Kidney (tissue), 22 donors: Measurements from ENCODE around the gene ZNF32. TPM values are rescaled to one million over a fixed set of nuclear protein-coding genes. Genes with fewer than 3 reads are reported as not detected.

Experiments
- DNase-seq, 5 donors: peaks; one replicate each; pipeline ENCODE4 v3.0.0-alpha.2; 2013 to 2020
- FAIRE-seq: peaks from 2 replicates; lab custom pipeline; 2012; peaks lifted over from hg19 to GRCh38; lab: Jason Lieb, UNC
- H3K27ac ChIP-seq, 2 donors: one replicate each; pipeline ENCODE4 v1.7.0; 2013; ENCODE audit warnings: low read depth in 2 of 2, low read length in 2 of 2, inconsistent platforms in 1 of 2
- H3K27me3 ChIP-seq: one replicate; pipeline ENCODE4 v1.7.1; 2013; ENCODE audit warnings: low read length, inconsistent platforms; ENCODE audit not compliant: control insufficient read depth, insufficient read depth
- H3K36me3 ChIP-seq, 3 donors: one replicate each; pipeline versions ENCODE4 v1.7.0 to v1.7.1; 2013; ENCODE audit warnings: low read length in 3 of 3, control low read depth in 1 of 3, inconsistent platforms in 1 of 3; ENCODE audit not compliant: insufficient read depth in 3 of 3, control insufficient read depth in 2 of 3
- H3K4me1 ChIP-seq, 3 donors: one replicate each; pipeline versions ENCODE4 v1.7.0 to v1.7.1; 2013; ENCODE audit warnings: low read length in 3 of 3, inconsistent platforms in 1 of 3, low read depth in 1 of 3; ENCODE audit not compliant: control insufficient read depth in 2 of 3, insufficient read depth in 2 of 3
- H3K4me3 ChIP-seq, 3 donors: one replicate each; pipeline versions ENCODE4 v1.7.0 to v1.8.1; 2013; ENCODE audit warnings: low read length in 3 of 3, control low read depth in 1 of 3, inconsistent platforms in 1 of 3
- H3K9ac ChIP-seq, 3 donors: one replicate each; pipeline versions ENCODE4 v1.7.0 to v1.7.1; 2013; ENCODE audit warnings: low read length in 3 of 3, control low read depth in 1 of 3, inconsistent platforms in 1 of 3
- H3K9me3 ChIP-seq, 3 donors: one replicate each; pipeline versions ENCODE4 v1.7.0 to v1.7.1; 2013; ENCODE audit warnings: low read length in 3 of 3, control low read depth in 1 of 3, inconsistent platforms in 1 of 3; ENCODE audit not compliant: control insufficient read depth in 2 of 3, insufficient read depth in 1 of 3
- intact Hi-C: fragments of 100-400 bp; cut with DNase I; formaldehyde crosslinking; loops from one replicate; pipeline ENCODE4 v1.11.1; 2022
- long read RNA-seq, 10 donors: library from polyadenylated mRNA in 1 of 10; unstranded in 1 of 10; transcript quantifications; one replicate each; pipeline ENCODE4 v2.0.0 and lab custom pipeline, GENCODE V29; 2021 to 2026
- polyA plus RNA-seq: library from polyadenylated mRNA; stranded (reverse); fragments of 350-450 nt; fragmentation: Illumina TruSeq; extraction: RNeasy Lipid Tissue Mini Kit (QIAGEN cat#74804); gene quantifications from one replicate; pipeline ENCODE4 v1.2.3, GENCODE V29; 2014; ENCODE audit warnings: low read depth, low replicate concordance; ENCODE audit not compliant: insufficient read depth
- total RNA-seq: library from RNA; stranded (reverse); fragmentation: NEBNext Ultra II Directional; extraction: Animal tissue kit (Norgen Biotek cat#: 25700); gene quantifications from one replicate; pipeline ENCODE4 v1.2.1, GENCODE V29; 2021
- TF ChIP-seq, protein P1 (sequence below): IDR thresholded peaks from 3 replicates; pipeline ENCODE4 v1.5.1; 2012; ENCODE audit warnings: mild to moderate bottlenecking, moderate library complexity, borderline replicate concordance; ENCODE audit not compliant: insufficient read depth; ENCODE audit errors: extremely low read depth
- donor health status: control.
- donor health status: control.
- donor health status: control.
- donor health status: control.
- donor health status: control.
- donor health status: DM: yes; HTN: yes; CAD: no.
- donor health status: Normal renal cell carcinoma (clear cell type).

Gene ZNF32
- 35.0 TPM for total RNA-seq
- polyA plus RNA-seq = 73.7 TPM
- long read RNA-seq, donor 1, transcript ZNF32-201 (3 exons, 1,137 nt) = major isoform, 13 of 26 reads
- long read RNA-seq, donor 1, partial matches to known transcripts = 10 of 26 reads
- long read RNA-seq, donor 1, other reads (novel, unspliced or antisense) = 0 of 26 reads
- long read RNA-seq, donor 2, transcript ZNF32-201 (3 exons, 1,137 nt) = major isoform, 13 of 14 reads
- long read RNA-seq, donor 2, partial matches to known transcripts = 0 of 14 reads
- long read RNA-seq, donor 2, other reads (novel, unspliced or antisense) = 0 of 14 reads
- long read RNA-seq, donor 3, transcript ZNF32-201 (3 exons, 1,137 nt) = major isoform, 15 of 20 reads
- long read RNA-seq, donor 3, transcript ZNF32-202 (3 exons, 1,201 nt) = minor isoform, 5 of 20 reads
- long read RNA-seq, donor 3, partial matches to known transcripts = 0 of 20 reads
- long read RNA-seq, donor 3, other reads (novel, unspliced or antisense) = 0 of 20 reads
- long read RNA-seq, donor 4, transcript ZNF32-201 (3 exons, 1,137 nt) = major isoform, 14 of 17 reads
- long read RNA-seq, donor 4, partial matches to known transcripts = 0 of 17 reads
- long read RNA-seq, donor 4, other reads (novel, unspliced or antisense) = 0 of 17 reads
- long read RNA-seq, donor 5, partial matches to known transcripts = 0 of 2 reads
- long read RNA-seq, donor 5, other reads (novel, unspliced or antisense) = 0 of 2 reads
- long read RNA-seq, donor 6, transcript ZNF32-201 (3 exons, 1,137 nt) = major isoform, 44 of 65 reads
- long read RNA-seq, donor 6, partial matches to known transcripts = 7 of 65 reads
- long read RNA-seq, donor 6, other reads (novel, unspliced or antisense) = 9 of 65 reads
- long read RNA-seq, donor 7, transcript ZNF32-201 (3 exons, 1,137 nt) = major isoform, 8 of 16 reads
- long read RNA-seq, donor 7, partial matches to known transcripts = 3 of 16 reads
- long read RNA-seq, donor 7, other reads (novel, unspliced or antisense) = 5 of 16 reads
- long read RNA-seq, donor 8, transcript ZNF32-201 (3 exons, 1,137 nt) = major isoform, 21 of 27 reads
- long read RNA-seq, donor 8, partial matches to known transcripts = 0 of 27 reads
- long read RNA-seq, donor 8, other reads (novel, unspliced or antisense) = 5 of 27 reads
- long read RNA-seq, donor 9, transcript ZNF32-201 (3 exons, 1,137 nt) = major isoform, 8 of 11 reads
- long read RNA-seq, donor 9, partial matches to known transcripts = 0 of 11 reads
- long read RNA-seq, donor 9, other reads (novel, unspliced or antisense) = 0 of 11 reads
- long read RNA-seq, donor 10, transcript ZNF32-201 (3 exons, 1,137 nt) = major isoform, 22 of 24 reads
- long read RNA-seq, donor 10, partial matches to known transcripts = 0 of 24 reads
- long read RNA-seq, donor 10, other reads (novel, unspliced or antisense) = 0 of 24 reads

- TF ChIP-seq, protein P1, sequence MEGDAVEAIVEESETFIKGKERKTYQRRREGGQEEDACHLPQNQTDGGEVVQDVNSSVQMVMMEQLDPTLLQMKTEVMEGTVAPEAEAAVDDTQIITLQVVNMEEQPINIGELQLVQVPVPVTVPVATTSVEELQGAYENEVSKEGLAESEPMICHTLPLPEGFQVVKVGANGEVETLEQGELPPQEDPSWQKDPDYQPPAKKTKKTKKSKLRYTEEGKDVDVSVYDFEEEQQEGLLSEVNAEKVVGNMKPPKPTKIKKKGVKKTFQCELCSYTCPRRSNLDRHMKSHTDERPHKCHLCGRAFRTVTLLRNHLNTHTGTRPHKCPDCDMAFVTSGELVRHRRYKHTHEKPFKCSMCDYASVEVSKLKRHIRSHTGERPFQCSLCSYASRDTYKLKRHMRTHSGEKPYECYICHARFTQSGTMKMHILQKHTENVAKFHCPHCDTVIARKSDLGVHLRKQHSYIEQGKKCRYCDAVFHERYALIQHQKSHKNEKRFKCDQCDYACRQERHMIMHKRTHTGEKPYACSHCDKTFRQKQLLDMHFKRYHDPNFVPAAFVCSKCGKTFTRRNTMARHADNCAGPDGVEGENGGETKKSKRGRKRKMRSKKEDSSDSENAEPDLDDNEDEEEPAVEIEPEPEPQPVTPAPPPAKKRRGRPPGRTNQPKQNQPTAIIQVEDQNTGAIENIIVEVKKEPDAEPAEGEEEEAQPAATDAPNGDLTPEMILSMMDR = no peak
- Histone ChIP-seq H3K4me3 (peak within 1 kb of the TSS; percentile 65 to 88 (median 73)), H3K4me1 (no peaks in the 10 kb centered on the region), H3K27me3 (no peaks in the 10 kb centered on the region), H3K9ac (peak within 1 kb of the TSS; percentile 43 to 81 (median 59)), H3K9me3 (peaks cover 10 to 30% (median 19%) of the 10 kb centered on the region in 3 donors), H3K27ac (peak within 1 kb of the TSS; percentile 37 to 59), H3K36me3 (peaks cover 14 to 26% (median 24%) of the 10 kb centered on the region in 3 donors)
- intact Hi-C loops = no loop called here
- no peak for FAIRE-seq
- DNase-seq = peak; percentile 89 to 96 (median 92)
These were observed at the start of gene ZNF32 for GRCh38 chr10:43648398-43649184. Gene ZNF32 (minus strand): TSS chr10:43648881. CDS start chr10:43646133, 2,748 bp downstream.

DNA sequence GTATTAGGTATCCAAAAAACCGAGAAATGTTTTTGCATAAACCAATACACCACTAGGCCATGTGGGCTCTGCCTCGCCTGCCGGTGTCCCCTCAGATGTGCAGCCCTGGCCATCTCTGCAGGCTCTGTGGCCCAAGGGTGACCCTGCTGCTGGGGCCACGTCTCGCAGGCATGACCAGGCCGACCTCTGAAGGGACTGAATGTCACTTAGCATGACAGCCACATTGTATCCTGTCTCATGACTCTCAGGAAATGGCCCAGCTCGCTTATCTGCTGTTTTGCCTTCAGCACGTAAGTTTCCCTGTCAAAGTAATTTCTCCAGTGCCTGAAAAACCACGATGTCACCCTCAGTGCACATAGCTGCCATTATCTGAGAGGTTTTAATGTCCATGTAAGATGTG is 49.5 kb upstream of the ZNF32 start:
- H3K4me3 ChIP-seq = no peak overlapping the region
- intact Hi-C loops = no loop called here
- no peak overlapping the region for H3K27ac ChIP-seq
- H3K9ac ChIP-seq = no peak overlapping the region
- FAIRE-seq (no peak), DNase-seq (peak in 1 of 5 donors; percentile 15)
- no peaks in the 10 kb centered on the region for H3K9me3 ChIP-seq
- H3K4me1 ChIP-seq = no peaks in the 10 kb centered on the region
- no peaks in the 10 kb centered on the region for H3K27me3 ChIP-seq
- peaks cover 0 to 2% (median 0%) of the 10 kb centered on the region in 3 donors for H3K36me3 ChIP-seq
- TF ChIP-seq, protein P1 = no peak
